GM12878 (cell line): ENCODE measurements around the gene MACROD2. TPM values are rescaled to one million over a fixed set of nuclear protein-coding genes. Genes with fewer than 3 reads are reported as not detected.

Experiments used
- SMARCA5 ChIP-seq: fragments of 450-650 bp; IDR thresholded peaks from 2 replicates; pipeline ENCODE4 v1.6.1; 2017; ENCODE audit warnings: mild to moderate bottlenecking
- SMC3 ChIP-seq: IDR thresholded peaks from 2 replicates; pipeline ENCODE4 v1.6.1; 2011; ENCODE audit warnings: low read length, improper control_type of control experiment, borderline replicate concordance
- TCF7 ChIP-seq: IDR thresholded peaks from 2 replicates; pipeline ENCODE4 v1.6.1; 2014; ENCODE audit warnings: antibody characterized with exemption, borderline replicate concordance
- polyA plus RNA-seq, 11 experiments: library from polyadenylated mRNA; depleted of rRNA in 4 of 11; unstranded in 6 of 11; stranded (reverse) in 5 of 11; fragments of >200 nt; fragmentation: Nextera tagmentation in 4 of 11; fragmentation: Illumina TruSeq in 1 of 11; extraction: Ambion mirVana in 4 of 11; extraction: Trizol in 1 of 11; gene quantifications; 1 replicate in 1 of 11; 2 replicates in 10 of 11; pipeline versions ENCODE4 v1.2.1 to v1.2.3, GENCODE V29; 2011 to 2016; ENCODE audit warnings: inconsistent platforms in 2 of 11, missing spikeins in 2 of 11, low read depth in 1 of 11
- total RNA-seq, 4 experiments: library from RNA; depleted of rRNA in 3 of 4; stranded (reverse); fragments of >200 nt in 3 of 4; fragmentation: Illumina TruSeq in 1 of 4; extraction: Trizol in 1 of 4; gene quantifications; 2 replicates each; pipeline versions ENCODE4 v1.2.1 to v1.2.3, GENCODE V29; 2013 to 2021
- TF ChIP-seq, protein P1 (sequence below): fragments of 450-650 bp; IDR thresholded peaks from 2 replicates; pipeline ENCODE4 v1.6.1; 2017; ENCODE audit warnings: low read depth, mild to moderate bottlenecking, moderate library complexity
- TF ChIP-seq, protein P2 (sequence below): fragments of 150-350 bp; IDR thresholded peaks from 2 replicates; pipeline ENCODE4 v1.6.1; 2016; ENCODE audit warnings: low read depth, low read length
- TF ChIP-seq, protein P3 (sequence below), 3 experiments: IDR thresholded peaks in 2 of 3; conservative IDR thresholded peaks in 1 of 3; 2 replicates each; pipeline ENCODE4 v1.5.1; 2011; ENCODE audit warnings: low read depth in 3 of 3, low read length in 3 of 3, mild to moderate bottlenecking in 3 of 3, control low read depth in 2 of 3, moderate library complexity in 2 of 3, inconsistent platforms in 1 of 3, mixed read lengths in 1 of 3; ENCODE audit not compliant: control insufficient read depth in 2 of 3, insufficient read depth in 1 of 3; ENCODE audit errors: extremely low read depth in 1 of 3
- TF ChIP-seq, protein P4 (sequence below): IDR thresholded peaks from 2 replicates; pipeline ENCODE4 v1.6.1; 2012; ENCODE audit warnings: low read depth, low read length, improper control_type of control experiment

The MACROD2 gene
- total and polyA plus RNA-seq, 10 of the 15 experiments (the other 5 are each of a cell fraction or from before 2014, with no cell fraction given): 1.1 to 21.5 (median 2.2) TPM

DNA sequence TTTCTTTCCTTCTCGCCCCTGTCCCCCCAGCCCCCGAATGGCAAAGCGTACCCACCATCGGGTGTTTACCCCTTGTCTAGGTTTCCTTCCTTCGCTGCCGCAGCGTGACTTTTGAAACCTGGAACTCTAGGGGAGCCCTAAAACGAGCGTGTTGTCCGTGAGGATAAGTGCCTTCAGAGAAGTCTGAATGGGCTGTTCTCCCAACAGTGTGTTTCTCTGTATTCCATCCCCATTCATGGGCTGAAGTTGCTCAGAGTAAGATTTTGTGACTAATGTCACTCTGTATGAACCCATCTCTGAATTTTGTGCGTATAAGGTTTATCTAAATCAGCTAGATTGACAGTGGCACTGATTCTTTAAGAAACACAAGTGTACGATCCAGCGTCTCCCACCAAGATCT is 949 bp downstream of the MACROD2 start (continued):
- TF ChIP-seq, protein P1, sequence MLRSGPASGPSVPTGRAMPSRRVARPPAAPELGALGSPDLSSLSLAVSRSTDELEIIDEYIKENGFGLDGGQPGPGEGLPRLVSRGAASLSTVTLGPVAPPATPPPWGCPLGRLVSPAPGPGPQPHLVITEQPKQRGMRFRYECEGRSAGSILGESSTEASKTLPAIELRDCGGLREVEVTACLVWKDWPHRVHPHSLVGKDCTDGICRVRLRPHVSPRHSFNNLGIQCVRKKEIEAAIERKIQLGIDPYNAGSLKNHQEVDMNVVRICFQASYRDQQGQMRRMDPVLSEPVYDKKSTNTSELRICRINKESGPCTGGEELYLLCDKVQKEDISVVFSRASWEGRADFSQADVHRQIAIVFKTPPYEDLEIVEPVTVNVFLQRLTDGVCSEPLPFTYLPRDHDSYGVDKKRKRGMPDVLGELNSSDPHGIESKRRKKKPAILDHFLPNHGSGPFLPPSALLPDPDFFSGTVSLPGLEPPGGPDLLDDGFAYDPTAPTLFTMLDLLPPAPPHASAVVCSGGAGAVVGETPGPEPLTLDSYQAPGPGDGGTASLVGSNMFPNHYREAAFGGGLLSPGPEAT: no peak
- TF ChIP-seq, protein P2, sequence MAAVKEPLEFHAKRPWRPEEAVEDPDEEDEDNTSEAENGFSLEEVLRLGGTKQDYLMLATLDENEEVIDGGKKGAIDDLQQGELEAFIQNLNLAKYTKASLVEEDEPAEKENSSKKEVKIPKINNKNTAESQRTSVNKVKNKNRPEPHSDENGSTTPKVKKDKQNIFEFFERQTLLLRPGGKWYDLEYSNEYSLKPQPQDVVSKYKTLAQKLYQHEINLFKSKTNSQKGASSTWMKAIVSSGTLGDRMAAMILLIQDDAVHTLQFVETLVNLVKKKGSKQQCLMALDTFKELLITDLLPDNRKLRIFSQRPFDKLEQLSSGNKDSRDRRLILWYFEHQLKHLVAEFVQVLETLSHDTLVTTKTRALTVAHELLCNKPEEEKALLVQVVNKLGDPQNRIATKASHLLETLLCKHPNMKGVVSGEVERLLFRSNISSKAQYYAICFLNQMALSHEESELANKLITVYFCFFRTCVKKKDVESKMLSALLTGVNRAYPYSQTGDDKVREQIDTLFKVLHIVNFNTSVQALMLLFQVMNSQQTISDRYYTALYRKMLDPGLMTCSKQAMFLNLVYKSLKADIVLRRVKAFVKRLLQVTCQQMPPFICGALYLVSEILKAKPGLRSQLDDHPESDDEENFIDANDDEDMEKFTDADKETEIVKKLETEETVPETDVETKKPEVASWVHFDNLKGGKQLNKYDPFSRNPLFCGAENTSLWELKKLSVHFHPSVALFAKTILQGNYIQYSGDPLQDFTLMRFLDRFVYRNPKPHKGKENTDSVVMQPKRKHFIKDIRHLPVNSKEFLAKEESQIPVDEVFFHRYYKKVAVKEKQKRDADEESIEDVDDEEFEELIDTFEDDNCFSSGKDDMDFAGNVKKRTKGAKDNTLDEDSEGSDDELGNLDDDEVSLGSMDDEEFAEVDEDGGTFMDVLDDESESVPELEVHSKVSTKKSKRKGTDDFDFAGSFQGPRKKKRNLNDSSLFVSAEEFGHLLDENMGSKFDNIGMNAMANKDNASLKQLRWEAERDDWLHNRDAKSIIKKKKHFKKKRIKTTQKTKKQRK: no peak
- TF ChIP-seq, protein P3, sequence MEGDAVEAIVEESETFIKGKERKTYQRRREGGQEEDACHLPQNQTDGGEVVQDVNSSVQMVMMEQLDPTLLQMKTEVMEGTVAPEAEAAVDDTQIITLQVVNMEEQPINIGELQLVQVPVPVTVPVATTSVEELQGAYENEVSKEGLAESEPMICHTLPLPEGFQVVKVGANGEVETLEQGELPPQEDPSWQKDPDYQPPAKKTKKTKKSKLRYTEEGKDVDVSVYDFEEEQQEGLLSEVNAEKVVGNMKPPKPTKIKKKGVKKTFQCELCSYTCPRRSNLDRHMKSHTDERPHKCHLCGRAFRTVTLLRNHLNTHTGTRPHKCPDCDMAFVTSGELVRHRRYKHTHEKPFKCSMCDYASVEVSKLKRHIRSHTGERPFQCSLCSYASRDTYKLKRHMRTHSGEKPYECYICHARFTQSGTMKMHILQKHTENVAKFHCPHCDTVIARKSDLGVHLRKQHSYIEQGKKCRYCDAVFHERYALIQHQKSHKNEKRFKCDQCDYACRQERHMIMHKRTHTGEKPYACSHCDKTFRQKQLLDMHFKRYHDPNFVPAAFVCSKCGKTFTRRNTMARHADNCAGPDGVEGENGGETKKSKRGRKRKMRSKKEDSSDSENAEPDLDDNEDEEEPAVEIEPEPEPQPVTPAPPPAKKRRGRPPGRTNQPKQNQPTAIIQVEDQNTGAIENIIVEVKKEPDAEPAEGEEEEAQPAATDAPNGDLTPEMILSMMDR (IDR thresholded peaks at IDR 0.05 in 2 of 3, conservative IDR thresholded peaks at IDR 0.05 in 1 of 3; ENCODE audit: control insufficient read depth in 2 of 3, extremely low read depth in 1 of 3, insufficient read depth in 1 of 3, low read depth in 3 of 3, low read length in 3 of 3): no peak
- TF ChIP-seq, protein P4, sequence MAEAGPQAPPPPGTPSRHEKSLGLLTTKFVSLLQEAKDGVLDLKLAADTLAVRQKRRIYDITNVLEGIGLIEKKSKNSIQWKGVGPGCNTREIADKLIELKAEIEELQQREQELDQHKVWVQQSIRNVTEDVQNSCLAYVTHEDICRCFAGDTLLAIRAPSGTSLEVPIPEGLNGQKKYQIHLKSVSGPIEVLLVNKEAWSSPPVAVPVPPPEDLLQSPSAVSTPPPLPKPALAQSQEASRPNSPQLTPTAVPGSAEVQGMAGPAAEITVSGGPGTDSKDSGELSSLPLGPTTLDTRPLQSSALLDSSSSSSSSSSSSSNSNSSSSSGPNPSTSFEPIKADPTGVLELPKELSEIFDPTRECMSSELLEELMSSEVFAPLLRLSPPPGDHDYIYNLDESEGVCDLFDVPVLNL: no peak
- TF ChIP-seq SMC3 (no peak), TCF7 (no peak), SMARCA5 (no peak)
